OCI-LY7 (cell line): ENCODE data around the gene NDC1. TPM values are rescaled to one million over a fixed set of nuclear protein-coding genes. Genes with fewer than 3 reads are reported as not detected.

Experiments used
- BruUV-seq: library from RNA; stranded (reverse); fragments of 400-500 nt; replicated peaks from 2 replicates; lab custom pipeline; 2021; lab: Mats Ljungman, UMichigan
- CTCF ChIA-PET: fragments of 300-600 bp; sonication (Branson Sonifier 250); formaldehyde crosslinking; loops from one replicate; lab custom pipeline; 2022; ENCODE audit warnings: antibody characterized with exemption; ENCODE audit not compliant: unreplicated experiment; lab: Charles Lee
- POLR2A ChIA-PET: fragments of 300-600 bp; sonication (Branson Sonifier 250); formaldehyde crosslinking; loops from one replicate; lab custom pipeline; 2022; ENCODE audit warnings: antibody characterized with exemption; lab: Charles Lee
- DNase-seq: peaks from one replicate; pipeline ENCODE4 v3.0.0-alpha.2; 2015; ENCODE audit warnings: low spot score
- H2AFZ ChIP-seq: fragments of 200-600 bp; sonication (generic), shearing (Covaris generic); 2 replicates; pipeline ENCODE4 v1.6.1; 2014; ENCODE audit warnings: mild to moderate bottlenecking, antibody characterized with exemption, low read length, moderate library complexity
- H3K27ac ChIP-seq: fragments of 200-600 bp; sonication (generic); 2 replicates; pipeline ENCODE4 v1.5.1; 2014; ENCODE audit warnings: mixed run types, low read depth, mild to moderate bottlenecking, moderate library complexity, low read length, inconsistent platforms; ENCODE audit not compliant: poor library complexity, severe bottlenecking
- H3K36me3 ChIP-seq: fragments of 200-600 bp; sonication (generic); 2 replicates; pipeline ENCODE4 v1.6.1; 2014; ENCODE audit warnings: mild to moderate bottlenecking, antibody characterized with exemption, low read length, moderate library complexity, mixed read lengths; ENCODE audit not compliant: insufficient read depth
- H3K4me1 ChIP-seq: fragments of 200-600 bp; sonication (generic); 2 replicates; pipeline ENCODE4 v1.5.1; 2014; ENCODE audit warnings: mild to moderate bottlenecking, low read length; ENCODE audit not compliant: insufficient read depth, poor library complexity, severe bottlenecking
- H3K4me2 ChIP-seq: fragments of 200-600 bp; sonication (generic); 2 replicates; pipeline ENCODE4 v1.6.1; 2014; ENCODE audit warnings: mild to moderate bottlenecking, low read length
- H3K4me3 ChIP-seq: fragments of 200-600 bp; sonication (generic); 2 replicates; pipeline ENCODE4 v1.5.1; 2014; ENCODE audit warnings: mild to moderate bottlenecking, low read depth, low read length; ENCODE audit not compliant: poor library complexity, severe bottlenecking
- H3K79me2 ChIP-seq: fragments of 200-600 bp; sonication (generic); 2 replicates; pipeline ENCODE4 v1.6.1; 2016; ENCODE audit warnings: low read depth, mild to moderate bottlenecking, low read length, moderate library complexity, mixed read lengths; ENCODE audit not compliant: insufficient read depth
- H3K9me2 ChIP-seq: fragments of 200-600 bp; sonication (generic); 2 replicates; pipeline ENCODE4 v1.6.1; 2016; ENCODE audit warnings: mild to moderate bottlenecking, low read length, mixed read lengths; ENCODE audit not compliant: insufficient read depth
- H3K9me3 ChIP-seq: fragments of 200-600 bp; sonication (generic); 2 replicates; pipeline ENCODE4 v1.6.1; 2014; ENCODE audit warnings: mild to moderate bottlenecking, mixed run types, low read length, mixed read lengths
- H4K20me1 ChIP-seq: fragments of 200-600 bp; sonication (generic); 2 replicates; pipeline ENCODE4 v1.6.1; 2014; ENCODE audit warnings: mild to moderate bottlenecking, antibody characterized with exemption, low read length, moderate library complexity, mixed read lengths; ENCODE audit not compliant: insufficient read depth
- EZH2phosphoT487 ChIP-seq: fragments of 200-600 bp; sonication (generic); IDR thresholded peaks from 2 replicates; pipeline ENCODE4 v1.6.1; 2018; ENCODE audit warnings: low read depth, borderline replicate concordance, mild to moderate bottlenecking, mixed run types, antibody characterized with exemption, low read length, moderate library complexity, mixed read lengths
- intact Hi-C: fragments of 100-400 bp; cut with micrococcal nuclease; formaldehyde crosslinking; loops from one replicate; pipeline ENCODE4 v1.10.0; 2022; ENCODE audit not compliant: unreplicated experiment
- total RNA-seq, 2 experiments: library from RNA; depleted of rRNA in 1 of 2; stranded (reverse); fragments of >200 nt in 1 of 2; shearing (Covaris generic) in 1 of 2; gene quantifications; 2 replicates each; pipeline ENCODE4 v1.2.3, GENCODE V29; 2014 to 2022
- TF ChIP-seq, protein P1 (sequence below): fragments of 200-600 bp; sonication (generic); conservative IDR thresholded peaks from 2 replicates; pipeline ENCODE4 v1.5.1; 2014; ENCODE audit warnings: mild to moderate bottlenecking, antibody characterized with exemption, low read length, moderate library complexity, mixed read lengths

Gene NDC1
- total RNA-seq, 2 experiments from 2014 or later = 51.8 to 71.5 TPM

DNA sequence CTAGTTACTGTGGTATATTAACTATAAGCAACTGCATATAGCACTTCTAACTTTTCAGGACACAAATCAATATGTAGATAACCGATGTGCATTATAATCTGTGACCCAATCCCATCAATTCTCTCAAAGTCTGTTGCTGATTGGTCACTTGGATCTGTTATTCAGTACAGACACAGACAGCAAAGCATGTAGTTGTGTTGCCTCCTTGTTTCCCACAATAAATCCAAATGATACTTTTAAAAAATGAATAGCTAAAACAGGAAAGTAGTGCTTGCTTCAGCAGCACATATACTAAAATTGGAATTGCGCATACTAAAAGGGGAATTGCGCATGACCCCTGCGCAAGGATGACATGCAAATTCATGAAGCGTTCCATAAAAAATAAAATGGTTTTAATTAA lies 28.1 kb downstream of the NDC1 start:
- no peak for DNase-seq
- H3K4me3 ChIP-seq = no peak overlapping the region
- H3K9me2 ChIP-seq = no peaks in the 10 kb centered on the region
- peaks cover 22% of the 10 kb centered on the region; the same call in 1 of the 2 replicates for H4K20me1 ChIP-seq
- TF ChIP-seq EZH2phosphoT487 = no peak
- TF ChIP-seq, protein P1, sequence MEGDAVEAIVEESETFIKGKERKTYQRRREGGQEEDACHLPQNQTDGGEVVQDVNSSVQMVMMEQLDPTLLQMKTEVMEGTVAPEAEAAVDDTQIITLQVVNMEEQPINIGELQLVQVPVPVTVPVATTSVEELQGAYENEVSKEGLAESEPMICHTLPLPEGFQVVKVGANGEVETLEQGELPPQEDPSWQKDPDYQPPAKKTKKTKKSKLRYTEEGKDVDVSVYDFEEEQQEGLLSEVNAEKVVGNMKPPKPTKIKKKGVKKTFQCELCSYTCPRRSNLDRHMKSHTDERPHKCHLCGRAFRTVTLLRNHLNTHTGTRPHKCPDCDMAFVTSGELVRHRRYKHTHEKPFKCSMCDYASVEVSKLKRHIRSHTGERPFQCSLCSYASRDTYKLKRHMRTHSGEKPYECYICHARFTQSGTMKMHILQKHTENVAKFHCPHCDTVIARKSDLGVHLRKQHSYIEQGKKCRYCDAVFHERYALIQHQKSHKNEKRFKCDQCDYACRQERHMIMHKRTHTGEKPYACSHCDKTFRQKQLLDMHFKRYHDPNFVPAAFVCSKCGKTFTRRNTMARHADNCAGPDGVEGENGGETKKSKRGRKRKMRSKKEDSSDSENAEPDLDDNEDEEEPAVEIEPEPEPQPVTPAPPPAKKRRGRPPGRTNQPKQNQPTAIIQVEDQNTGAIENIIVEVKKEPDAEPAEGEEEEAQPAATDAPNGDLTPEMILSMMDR = no peak
- H3K36me3 ChIP-seq = peaks cover 98% of the 10 kb centered on the region
- H3K79me2 ChIP-seq = peaks cover 64% of the 10 kb centered on the region
- no peaks in the 10 kb centered on the region for H3K4me1 ChIP-seq
- intact Hi-C loops = no loop called here
- ChIA-PET POLR2A (interaction anchor here (0.9 kb wide), 1 partner anchor 16 kb away, joined by 3 read pairs; no protein-coding TSS in a partner anchor), CTCF (no interaction called here)
- no peaks in the 10 kb centered on the region for H3K9me3 ChIP-seq
- no TSS peak for BruUV-seq
- H3K4me2 ChIP-seq = no peak overlapping the region
- no peak overlapping the region for H2AFZ ChIP-seq
- H3K27ac ChIP-seq = no peak overlapping the region

DNA sequence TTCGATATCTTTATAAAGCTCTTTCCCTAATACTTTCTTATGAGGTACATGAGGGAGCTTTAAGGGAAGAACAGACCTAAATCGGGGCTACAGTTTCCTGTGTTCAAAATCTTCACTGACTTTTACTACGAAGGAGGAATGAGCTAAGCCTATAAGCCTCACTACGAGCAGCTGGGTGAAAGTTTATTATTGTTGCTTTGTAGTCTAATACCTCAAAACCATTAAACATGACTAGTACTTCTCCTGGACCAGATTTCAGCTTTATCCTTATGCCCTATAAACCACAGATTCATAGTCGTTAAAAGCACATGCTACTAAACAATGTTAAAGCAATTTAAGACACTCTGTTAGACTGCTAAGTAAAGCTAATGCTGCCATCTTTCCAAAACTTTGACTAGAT lies 30.2 kb downstream of the NDC1 start:
- no peaks in the 10 kb centered on the region for H3K9me3 ChIP-seq
- H3K9me2 ChIP-seq = no peaks in the 10 kb centered on the region
- peaks cover 43% of the 10 kb centered on the region for H3K79me2 ChIP-seq
- intact Hi-C loops = loop anchor here (5.0 kb wide), 1 partner anchor 481 kb away; the partner anchor contains the start of gene LRP8
- TF ChIP-seq, protein P1 = no peak
- no peak for TF ChIP-seq EZH2phosphoT487
- H3K4me2 ChIP-seq = no peak overlapping the region
- H2AFZ ChIP-seq = no peak overlapping the region
- H4K20me1 ChIP-seq = peaks cover 22% of the 10 kb centered on the region; the same call in 1 of the 2 replicates
- no peak for DNase-seq
- no peaks in the 10 kb centered on the region for H3K4me1 ChIP-seq
- no peak overlapping the region for H3K4me3 ChIP-seq
- H3K27ac ChIP-seq = no peak overlapping the region
- ChIA-PET CTCF (no interaction called here), POLR2A (interaction anchor here (0.6 to 1.8 kb wide), 4 partner anchors 12 to 35 kb away, joined by 3 to 8 read pairs (median 4); no protein-coding TSS in a partner anchor)
- BruUV-seq = no TSS peak
- peaks cover 100% of the 10 kb centered on the region for H3K36me3 ChIP-seq

GRCh38 chr1:53804791-53805505 lies 33.1 kb downstream of the NDC1 start:
- no peak for DNase-seq
- Histone ChIP-seq H3K4me2 (no peak overlapping the region), H3K36me3 (peaks cover 100% of the 10 kb centered on the region), H4K20me1 (peaks cover 18% of the 10 kb centered on the region; the same call in 1 of the 2 replicates), H3K79me2 (peaks cover 23% of the 10 kb centered on the region), H3K4me3 (no peak overlapping the region), H3K27ac (no peak overlapping the region), H2AFZ (no peak overlapping the region), H3K9me3 (no peaks in the 10 kb centered on the region), H3K4me1 (no peaks in the 10 kb centered on the region), H3K9me2 (no peaks in the 10 kb centered on the region)
- ChIA-PET POLR2A (interaction anchor here (0.5 to 1.1 kb wide), 2 partner anchors 14 to 1050 kb away, joined by 3 to 4 read pairs; no protein-coding TSS in a partner anchor), CTCF (no interaction called here)
- no TSS peak for BruUV-seq
- no peak for TF ChIP-seq EZH2phosphoT487
- TF ChIP-seq, protein P1 = no peak
- intact Hi-C loops = loop anchor here (5.0 kb wide), 1 partner anchor 478 kb away; the partner anchor contains the start of gene LRP8
